GM19372 (cell line): ENCODE measurements around the gene OR5AN1.

Experiments
- ATAC-seq: cut with Tn5 transposase; IDR thresholded peaks from one replicate; pipeline ENCODE4 v1.9.1; 2021; ENCODE audit warnings: mild to moderate bottlenecking, low read depth, moderate library complexity; ENCODE audit not compliant: unreplicated experiment

Gene OR5AN1

GRCh38 chr11:59418156-59418555 lies 59.5 kb downstream of the OR5AN1 start:
- ATAC-seq = no peak
